Measurements from ENCODE around the gene SDC4.
A peak's percentile ranks its signal among the peaks of the same experiment; 100 is the strongest.

The SDC4 gene

GRCh38 chr20:45297786-45298497, 50.3 kb downstream of the SDC4 start:
- no peak for DNase-seq (ENCODE audit: low spot score)

- no peak for DNase-seq (ENCODE audit: low spot score)
Measured at GRCh38 chr20:45294659-45295058, 53.6 kb downstream of the SDC4 start.

GRCh38 chr20:45294003-45294368, 54.2 kb downstream of the SDC4 start:
- no peak for DNase-seq (ENCODE audit: low spot score)

- peak; percentile 81 for DNase-seq (ENCODE audit: low spot score)
Measured at GRCh38 chr20:45293041-45294002, 54.9 kb downstream of the SDC4 start.

- no peak for DNase-seq (ENCODE audit: low spot score)
Measured at GRCh38 chr20:45292343-45292742, 55.9 kb downstream of the SDC4 start.

- DNase-seq (ENCODE audit: low spot score), result no peak
Measured at GRCh38 chr20:45291526-45291925, 56.7 kb downstream of the SDC4 start.

GRCh38 chr20:45290677-45291355, 57.4 kb downstream of the SDC4 start:
- DNase-seq (ENCODE audit: low spot score), result peak; percentile 82

GRCh38 chr20:45289942-45290676, 58.1 kb downstream of the SDC4 start:
- DNase-seq (ENCODE audit: low spot score), result no peak

- no peak for DNase-seq (ENCODE audit: low spot score)
Measured at GRCh38 chr20:45288860-45289259, 59.4 kb downstream of the SDC4 start.

GRCh38 chr20:45288376-45288775, 59.8 kb downstream of the SDC4 start:
- no peak for DNase-seq (ENCODE audit: low spot score)

GRCh38 chr20:45283551-45284057, 64.6 kb downstream of the SDC4 start:
- no peak for DNase-seq (ENCODE audit: low spot score)

- DNase-seq (ENCODE audit: low spot score), result no peak
Measured at GRCh38 chr20:45282700-45283550, 65.3 kb downstream of the SDC4 start.

GRCh38 chr20:45279992-45280391, 68.2 kb downstream of the SDC4 start:
- no peak for DNase-seq (ENCODE audit: low spot score)

- no peak for DNase-seq (ENCODE audit: low spot score)
Measured at GRCh38 chr20:45275338-45275737, 72.9 kb downstream of the SDC4 start.
